SK-N-SH treated with all-trans-retinoic acid at 6 μM for 48 hours (cell line): ENCODE measurements around the gene CHP2.

Experiments
- OSR1 ChIP-seq: fragments of 250-450 bp; sonication (Bioruptor Pico); IDR thresholded peaks from 2 replicates; pipeline ENCODE4 v1.8.0; 2022; ENCODE audit warnings: moderate library complexity, mild to moderate bottlenecking, inconsistent platforms
- TF ChIP-seq, protein P1 (sequence below): fragments of 250-450 bp; sonication (Bioruptor Pico); IDR thresholded peaks from 2 replicates; pipeline ENCODE4 v1.8.0; 2020; ENCODE audit warnings: mild to moderate bottlenecking, moderate library complexity, borderline replicate concordance

DNA sequence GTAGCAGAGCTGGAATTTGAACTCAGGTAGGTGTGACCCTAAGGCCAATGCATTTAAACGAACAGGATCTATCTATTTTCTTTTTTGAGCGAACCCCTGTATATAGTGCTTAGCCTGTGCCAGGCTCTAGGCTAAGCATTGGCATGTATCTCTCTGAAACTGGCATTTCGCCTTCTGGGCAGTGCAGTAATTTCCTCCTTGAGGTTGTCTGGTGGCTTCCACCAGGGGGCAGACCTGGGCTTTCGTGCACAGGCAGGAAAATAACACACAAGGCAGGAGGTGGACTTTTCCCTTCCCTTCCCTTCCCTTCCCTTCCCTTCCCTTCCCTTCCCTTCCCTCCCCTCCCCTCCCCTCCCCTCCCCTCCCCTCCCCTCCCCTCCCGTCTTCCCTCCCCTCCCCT is 46.6 kb downstream of the CHP2 start:
- TF ChIP-seq OSR1 (CRISPR knock-in tag) = no peak
- TF ChIP-seq, protein P1, sequence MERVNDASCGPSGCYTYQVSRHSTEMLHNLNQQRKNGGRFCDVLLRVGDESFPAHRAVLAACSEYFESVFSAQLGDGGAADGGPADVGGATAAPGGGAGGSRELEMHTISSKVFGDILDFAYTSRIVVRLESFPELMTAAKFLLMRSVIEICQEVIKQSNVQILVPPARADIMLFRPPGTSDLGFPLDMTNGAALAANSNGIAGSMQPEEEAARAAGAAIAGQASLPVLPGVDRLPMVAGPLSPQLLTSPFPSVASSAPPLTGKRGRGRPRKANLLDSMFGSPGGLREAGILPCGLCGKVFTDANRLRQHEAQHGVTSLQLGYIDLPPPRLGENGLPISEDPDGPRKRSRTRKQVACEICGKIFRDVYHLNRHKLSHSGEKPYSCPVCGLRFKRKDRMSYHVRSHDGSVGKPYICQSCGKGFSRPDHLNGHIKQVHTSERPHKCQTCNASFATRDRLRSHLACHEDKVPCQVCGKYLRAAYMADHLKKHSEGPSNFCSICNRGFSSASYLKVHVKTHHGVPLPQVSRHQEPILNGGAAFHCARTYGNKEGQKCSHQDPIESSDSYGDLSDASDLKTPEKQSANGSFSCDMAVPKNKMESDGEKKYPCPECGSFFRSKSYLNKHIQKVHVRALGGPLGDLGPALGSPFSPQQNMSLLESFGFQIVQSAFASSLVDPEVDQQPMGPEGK = no peak
